Fibroblast of skin of back (primary cell): ENCODE measurements around the gene PDYN.

Source experiments
- DNase-seq: peaks from one replicate; pipeline ENCODE4 v3.0.0-alpha.2; 2013

Gene PDYN

DNA sequence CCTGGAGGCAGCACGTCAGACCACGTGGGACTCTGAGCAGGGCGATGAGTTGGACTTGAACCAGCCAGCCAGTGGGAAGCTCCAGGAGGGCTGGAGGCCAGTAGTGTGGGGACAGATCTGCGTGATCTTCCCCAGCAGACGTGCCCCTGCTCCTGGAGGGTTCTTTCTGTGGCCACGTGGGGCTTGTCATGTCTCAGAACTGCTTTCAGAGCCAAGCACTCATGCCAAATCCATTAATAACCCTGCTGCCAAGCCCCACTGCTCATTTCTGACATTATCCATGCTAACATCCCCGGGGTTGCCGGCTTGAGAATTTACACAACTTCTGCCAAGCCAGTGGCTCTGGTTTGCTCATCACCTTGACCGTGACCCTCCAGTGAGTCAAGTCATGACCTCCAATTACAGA, 60.4 kb downstream of the PDYN start:
- DNase-seq = peak; percentile 68

DNA sequence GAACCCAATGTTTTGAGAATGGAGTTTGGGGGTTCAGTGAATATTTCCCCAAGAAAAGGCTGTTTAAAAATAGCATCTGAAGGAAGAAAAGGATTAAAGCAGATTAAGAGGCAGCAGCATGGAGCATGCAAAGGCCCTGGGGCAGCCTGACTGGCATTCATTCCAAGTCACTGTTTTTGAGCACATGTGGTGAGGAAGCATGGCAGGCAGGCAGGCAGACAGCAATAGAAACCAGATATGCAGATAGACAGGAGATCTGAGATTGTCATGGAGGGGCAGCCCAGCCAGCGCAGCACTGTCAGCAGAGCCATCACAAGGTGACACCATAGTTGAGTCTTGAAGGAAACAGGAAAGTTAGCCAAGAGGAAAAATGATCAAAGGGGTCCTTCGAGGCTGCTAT, 60.9 kb downstream of the PDYN start:
- no peak for DNase-seq

DNA sequence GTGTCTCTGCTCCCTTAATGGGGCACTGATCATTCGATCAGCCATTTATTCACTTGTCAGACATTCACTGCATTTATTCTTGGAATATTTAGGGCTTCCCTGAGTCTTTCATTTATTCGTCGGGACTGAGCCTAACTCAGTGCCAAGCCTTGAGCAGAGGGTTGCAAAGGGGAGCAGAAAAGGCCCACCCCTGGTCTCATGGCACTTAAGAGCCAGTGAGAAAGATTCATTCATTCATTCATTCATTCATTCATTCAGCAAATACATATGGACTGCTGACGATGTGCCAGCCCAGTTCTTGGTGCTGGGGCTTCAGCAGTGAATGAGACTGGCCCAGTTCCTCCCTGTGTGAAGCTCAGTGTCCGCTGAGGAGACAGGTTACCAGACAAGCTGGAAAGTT, 62.0 kb downstream of the PDYN start:
- DNase-seq = no peak

DNA sequence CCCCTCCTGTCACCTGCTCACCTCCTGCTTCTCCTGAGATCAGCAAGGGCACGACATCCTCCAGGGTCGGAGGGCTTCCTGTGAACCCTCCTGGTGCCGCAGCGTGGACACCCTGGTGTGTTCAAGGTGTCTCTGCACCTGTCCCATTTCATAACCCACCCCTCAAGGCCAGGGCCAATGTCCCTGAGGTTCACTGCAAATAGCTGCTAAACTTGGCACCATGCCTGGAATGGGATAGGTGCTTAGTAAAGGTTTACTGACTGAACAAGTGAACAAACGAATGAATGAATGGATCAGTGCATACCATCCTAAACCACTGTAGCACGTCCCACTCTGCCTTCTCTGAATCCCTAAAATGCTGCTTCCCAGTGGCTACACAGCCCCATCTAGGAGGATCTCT, 63.7 kb downstream of the PDYN start:
- DNase-seq = no peak

DNA sequence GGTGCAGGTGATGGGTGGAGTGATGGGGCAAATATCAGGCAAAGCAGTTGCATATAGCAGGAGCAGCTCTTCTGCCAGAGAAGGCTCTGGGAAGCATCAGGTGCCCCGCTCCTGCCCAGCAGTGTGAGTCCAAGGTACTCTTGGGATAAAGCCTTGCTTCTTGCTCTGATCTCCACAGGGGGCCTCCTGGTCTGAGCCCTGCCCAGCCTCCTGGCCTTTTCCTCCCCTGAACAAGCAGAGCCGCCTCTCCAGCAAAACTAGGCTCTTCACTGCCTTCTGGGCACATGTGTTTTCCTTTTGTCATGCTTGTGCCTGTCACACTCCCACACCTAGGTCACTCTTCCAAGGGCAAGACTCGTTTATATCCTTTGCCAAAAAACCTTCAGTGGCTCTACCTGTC, 64.4 kb downstream of the PDYN start:
- no peak for DNase-seq

DNA sequence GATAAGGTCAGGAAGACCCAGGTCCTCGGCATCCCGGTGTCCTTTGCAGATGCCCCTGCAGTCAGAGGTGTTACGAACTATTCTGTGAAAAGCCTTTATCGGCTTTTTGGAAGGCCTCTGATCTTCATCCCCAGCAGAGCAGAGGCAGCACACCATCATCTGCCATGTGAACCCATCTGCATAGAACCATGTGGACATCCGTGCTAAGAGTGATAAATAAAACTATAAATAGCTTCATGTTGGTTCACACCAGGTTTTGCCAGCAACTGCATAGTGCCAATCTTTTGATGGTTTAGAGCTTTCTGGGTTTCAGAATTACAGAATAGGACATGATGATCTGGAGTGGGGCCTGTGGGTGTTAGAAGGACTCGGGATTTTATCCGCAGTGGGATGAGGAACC, 65.1 kb downstream of the PDYN start:
- DNase-seq = no peak
